A673 (cell line): ENCODE measurements around the gene PPCDC. TPM values are rescaled to one million over a fixed set of nuclear protein-coding genes. Genes with fewer than 3 reads are reported as not detected.

Experiments used
- BruUV-seq: library from RNA; stranded (reverse); fragments of 400-500 nt; replicated peaks from 2 replicates; lab custom pipeline; 2021; lab: Mats Ljungman, UMichigan
- CTCF ChIA-PET: fragments of 300-600 bp; sonication (Branson Sonifier 250); formaldehyde crosslinking; loops from one replicate; lab custom pipeline; 2022; ENCODE audit warnings: antibody characterized with exemption; lab: Charles Lee
- POLR2A ChIA-PET: fragments of 300-600 bp; sonication (Branson Sonifier 250); formaldehyde crosslinking; loops from one replicate; lab custom pipeline; 2022; ENCODE audit warnings: antibody characterized with exemption; ENCODE audit not compliant: low non-redundant PET; lab: Charles Lee
- DNase-seq: peaks from one replicate; pipeline ENCODE4 v3.0.0-alpha.2; 2015; ENCODE audit warnings: low spot score
- H3K27ac ChIP-seq: fragments of 200-600 bp; sonication (generic); 2 replicates; pipeline ENCODE4 v1.5.1; 2016; ENCODE audit warnings: mixed run types, low read depth, mild to moderate bottlenecking, mixed read lengths, antibody characterized with exemption, low read length; ENCODE audit not compliant: poor library complexity, severe bottlenecking
- H3K27me3 ChIP-seq: fragments of 200-600 bp; sonication (generic); replicated peaks from 2 replicates; pipeline ENCODE4 v1.6.1; 2017; ENCODE audit warnings: mixed run types, low read depth, mild to moderate bottlenecking, mixed read lengths, antibody characterized with exemption, low read length; ENCODE audit not compliant: insufficient read depth, poor library complexity
- H3K36me3 ChIP-seq: fragments of 200-600 bp; sonication (generic); 2 replicates; pipeline ENCODE4 v1.6.1; 2016; ENCODE audit warnings: mixed run types, mild to moderate bottlenecking, mixed read lengths, antibody characterized with exemption, low read length; ENCODE audit not compliant: insufficient read depth, poor library complexity, severe bottlenecking
- H3K4me1 ChIP-seq: fragments of 200-600 bp; sonication (generic); 2 replicates; pipeline ENCODE4 v1.6.1; 2017; ENCODE audit warnings: mixed run types, mild to moderate bottlenecking, mixed read lengths, antibody characterized with exemption, low read length; ENCODE audit not compliant: insufficient read depth, poor library complexity, severe bottlenecking
- H3K4me3 ChIP-seq: fragments of 200-600 bp; sonication (generic); 2 replicates; pipeline ENCODE4 v1.5.1; 2016; ENCODE audit warnings: low read depth, mixed run types, mild to moderate bottlenecking, mixed read lengths, low read length; ENCODE audit not compliant: poor library complexity, severe bottlenecking
- H3K9me3 ChIP-seq: fragments of 200-600 bp; sonication (generic); 2 replicates; pipeline ENCODE4 v1.6.1; 2016; ENCODE audit warnings: mixed run types, low read depth, mild to moderate bottlenecking, mixed read lengths, antibody characterized with exemption, low read length; ENCODE audit not compliant: poor library complexity, severe bottlenecking
- EZH2 ChIP-seq: fragments of 200-600 bp; sonication (generic); IDR thresholded peaks from 2 replicates; pipeline ENCODE4 v1.6.1; 2017; ENCODE audit warnings: borderline replicate concordance, low read depth, mild to moderate bottlenecking, mixed read lengths, antibody characterized with exemption, low read length; ENCODE audit not compliant: poor library complexity, severe bottlenecking
- intact Hi-C: fragments of 100-400 bp; cut with micrococcal nuclease; formaldehyde crosslinking; loops from one replicate; pipeline ENCODE4 v1.10.0; 2022; ENCODE audit not compliant: unreplicated experiment
- total RNA-seq: library from RNA; stranded (reverse); gene quantifications from 2 replicates; pipeline ENCODE4 v1.2.3, GENCODE V29; 2021
- TF ChIP-seq, protein P1 (sequence below): fragments of 300-800, 200-600 bp; sonication (generic); conservative IDR thresholded peaks from 2 replicates; pipeline ENCODE4 v1.5.1; 2017; ENCODE audit warnings: low read depth, mild to moderate bottlenecking, antibody characterized with exemption, low read length, moderate library complexity, mixed read lengths

The PPCDC gene
- total RNA-seq, 1 experiment from 2014 or later = 13.3 TPM

DNA sequence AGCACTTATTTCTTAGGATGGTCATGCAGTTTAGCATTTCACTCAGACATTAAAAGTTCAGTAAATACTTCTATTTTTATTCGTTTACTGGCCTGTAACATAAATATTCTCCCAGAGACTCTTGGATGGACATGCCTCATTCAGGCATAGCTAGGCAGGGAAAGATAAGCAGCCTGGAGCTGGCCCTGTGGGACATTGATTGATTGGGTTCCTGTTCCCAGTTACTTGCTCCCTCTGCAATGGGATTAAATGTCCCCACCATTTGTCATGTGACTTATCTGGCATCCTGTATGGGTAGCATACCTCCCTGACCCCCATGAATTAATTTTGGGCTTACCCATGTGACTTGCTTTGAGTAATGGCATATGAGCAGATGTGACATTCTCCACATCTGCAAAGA, 30.8 kb upstream of the PPCDC start:
- no peak overlapping the region for H3K4me3 ChIP-seq
- no peak for TF ChIP-seq EZH2
- TF ChIP-seq, protein P1, sequence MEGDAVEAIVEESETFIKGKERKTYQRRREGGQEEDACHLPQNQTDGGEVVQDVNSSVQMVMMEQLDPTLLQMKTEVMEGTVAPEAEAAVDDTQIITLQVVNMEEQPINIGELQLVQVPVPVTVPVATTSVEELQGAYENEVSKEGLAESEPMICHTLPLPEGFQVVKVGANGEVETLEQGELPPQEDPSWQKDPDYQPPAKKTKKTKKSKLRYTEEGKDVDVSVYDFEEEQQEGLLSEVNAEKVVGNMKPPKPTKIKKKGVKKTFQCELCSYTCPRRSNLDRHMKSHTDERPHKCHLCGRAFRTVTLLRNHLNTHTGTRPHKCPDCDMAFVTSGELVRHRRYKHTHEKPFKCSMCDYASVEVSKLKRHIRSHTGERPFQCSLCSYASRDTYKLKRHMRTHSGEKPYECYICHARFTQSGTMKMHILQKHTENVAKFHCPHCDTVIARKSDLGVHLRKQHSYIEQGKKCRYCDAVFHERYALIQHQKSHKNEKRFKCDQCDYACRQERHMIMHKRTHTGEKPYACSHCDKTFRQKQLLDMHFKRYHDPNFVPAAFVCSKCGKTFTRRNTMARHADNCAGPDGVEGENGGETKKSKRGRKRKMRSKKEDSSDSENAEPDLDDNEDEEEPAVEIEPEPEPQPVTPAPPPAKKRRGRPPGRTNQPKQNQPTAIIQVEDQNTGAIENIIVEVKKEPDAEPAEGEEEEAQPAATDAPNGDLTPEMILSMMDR = no peak
- H3K36me3 ChIP-seq = no peaks in the 10 kb centered on the region
- no peaks in the 10 kb centered on the region for H3K9me3 ChIP-seq
- ChIA-PET CTCF (no interaction called here), POLR2A (no interaction called here)
- no TSS peak for BruUV-seq
- H3K27ac ChIP-seq = no peak overlapping the region
- peaks cover 11% of the 10 kb centered on the region for H3K27me3 ChIP-seq
- DNase-seq = no peak
- H3K4me1 ChIP-seq = peaks cover 5% of the 10 kb centered on the region
- intact Hi-C loops = no loop called here

DNA sequence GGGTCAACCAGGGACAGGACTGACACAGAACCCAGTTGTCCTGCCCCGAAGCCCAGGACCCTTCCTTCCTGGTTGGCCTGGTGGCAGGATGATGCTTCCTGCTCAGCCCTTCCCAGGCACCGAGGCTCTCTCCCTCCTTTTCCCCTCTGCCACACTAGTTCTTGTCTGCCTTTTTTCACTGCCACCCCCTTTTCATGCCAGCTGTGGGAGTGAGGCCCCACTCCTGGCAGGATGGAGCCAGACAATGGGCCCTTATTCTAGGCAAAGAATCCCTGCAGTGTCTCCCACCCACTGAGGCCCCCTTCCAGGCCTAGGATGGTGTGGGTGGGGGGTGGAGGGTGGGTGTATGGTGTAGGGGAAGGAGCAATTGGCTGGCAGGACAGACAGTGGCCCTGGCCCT, 29.2 kb upstream of the PPCDC start:
- H3K4me3 ChIP-seq = no peak overlapping the region
- no peak for DNase-seq
- CTCF ChIA-PET = no interaction called here
- no peak overlapping the region for H3K27ac ChIP-seq
- H3K9me3 ChIP-seq = no peaks in the 10 kb centered on the region
- peaks cover 5% of the 10 kb centered on the region for H3K4me1 ChIP-seq
- intact Hi-C loops = no loop called here
- no peaks in the 10 kb centered on the region for H3K36me3 ChIP-seq
- peaks cover 11% of the 10 kb centered on the region for H3K27me3 ChIP-seq
- POLR2A ChIA-PET = no interaction called here
- TF ChIP-seq, protein P1 = no peak
- TF ChIP-seq EZH2 = no peak
- no TSS peak for BruUV-seq

- CTCF ChIA-PET = no interaction called here
- TF ChIP-seq, protein P1 = no peak
- TF ChIP-seq EZH2 = no peak
Observed at GRCh38 chr15:74994685-74995084, 28.7 kb upstream of the PPCDC start.

More at GRCh38 chr15:74994685-74995084, 28.7 kb upstream of the PPCDC start:
- Histone ChIP-seq H3K36me3 (no peaks in the 10 kb centered on the region), H3K9me3 (no peaks in the 10 kb centered on the region), H3K4me1 (peaks cover 5% of the 10 kb centered on the region), H3K4me3 (peak overlapping the region; percentile 60), H3K27ac (no peak overlapping the region), H3K27me3 (peaks cover 11% of the 10 kb centered on the region)
- intact Hi-C loops = no loop called here
- DNase-seq = no peak
- no TSS peak for BruUV-seq
- POLR2A ChIA-PET = no interaction called here
